GM12801 (cell line): ENCODE measurements around the gene HBP1.

Source experiments
- CTCF ChIP-seq: IDR thresholded peaks from one replicate; pipeline ENCODE4 v1.5.1; 2011; ENCODE audit warnings: control low read depth; ENCODE audit not compliant: insufficient read length; ENCODE audit errors: extremely low read depth

The HBP1 gene

GRCh38 chr7:107236862-107237261 is 68.1 kb downstream of the HBP1 start:
- TF ChIP-seq CTCF = no peak

- no peak for TF ChIP-seq CTCF
These were observed 68.6 kb downstream of the HBP1 start for GRCh38 chr7:107237451-107237850.

- no peak for TF ChIP-seq CTCF
These were observed 73.5 kb downstream of the HBP1 start for GRCh38 chr7:107242267-107242666.

- no peak for TF ChIP-seq CTCF
These were observed 75.8 kb downstream of the HBP1 start for GRCh38 chr7:107244613-107245012.

- TF ChIP-seq CTCF = no peak
These were observed 79.9 kb downstream of the HBP1 start for GRCh38 chr7:107248551-107249316.

- TF ChIP-seq CTCF = no peak
These were observed 83.2 kb downstream of the HBP1 start for GRCh38 chr7:107251963-107252362.
